Loucy (cell line): Measurements from ENCODE around the gene TMEM240.

Experiments
- H2AFZ ChIP-seq: fragments of 200-600 bp; sonication (generic); 2 replicates; pipeline ENCODE4 v1.6.0; 2016; ENCODE audit warnings: antibody characterized with exemption, mild to moderate bottlenecking, low read length, moderate library complexity
- H3F3A ChIP-seq: fragments of 200-600 bp; 2 replicates; pipeline ENCODE4 v1.6.0; 2016; ENCODE audit warnings: antibody characterized with exemption, low read depth, mild to moderate bottlenecking
- H3K27me3 ChIP-seq: fragments of 200-600 bp; sonication (generic); 2 replicates; pipeline ENCODE4 v1.6.1; 2014; ENCODE audit warnings: low read length, mild to moderate bottlenecking; ENCODE audit not compliant: insufficient read depth, poor library complexity, severe bottlenecking
- H3K36me3 ChIP-seq: fragments of 200-600 bp; sonication (generic); 2 replicates; pipeline ENCODE4 v1.6.1; 2016; ENCODE audit warnings: low read length; ENCODE audit not compliant: insufficient read depth
- H3K4me1 ChIP-seq: fragments of 200-600 bp; sonication (generic); 2 replicates; pipeline ENCODE4 v1.5.1; 2014; ENCODE audit warnings: low read length, mild to moderate bottlenecking; ENCODE audit not compliant: insufficient read depth, poor library complexity, severe bottlenecking
- H3K4me2 ChIP-seq: fragments of 200-600 bp; sonication (generic); 2 replicates; pipeline ENCODE4 v1.6.0; 2014; ENCODE audit warnings: antibody characterized with exemption, low read length, low read depth, mild to moderate bottlenecking; ENCODE audit not compliant: poor library complexity, severe bottlenecking
- H3K4me3 ChIP-seq: fragments of 200-600 bp; sonication (generic); 2 replicates; pipeline ENCODE4 v1.5.1; 2014; ENCODE audit warnings: low read length, mild to moderate bottlenecking, mixed read lengths; ENCODE audit not compliant: poor library complexity, severe bottlenecking
- H3K79me2 ChIP-seq: fragments of 200-600 bp; sonication (generic); 2 replicates; pipeline ENCODE4 v1.6.1; 2014; ENCODE audit warnings: low read length; ENCODE audit not compliant: insufficient read depth
- H3K9ac ChIP-seq: fragments of 200-600 bp; sonication (generic); 2 replicates; pipeline ENCODE4 v1.6.0; 2014; ENCODE audit warnings: mild to moderate bottlenecking, low read depth, low read length, moderate library complexity; ENCODE audit not compliant: poor library complexity, severe bottlenecking
- H3K9me2 ChIP-seq: fragments of 200-600 bp; sonication (generic); replicated peaks from 2 replicates; pipeline ENCODE4 v1.6.1; 2016; ENCODE audit warnings: low read depth, low read length, mixed read lengths
- H3K9me3 ChIP-seq: fragments of 200-600 bp; sonication (generic); 2 replicates; pipeline ENCODE4 v1.6.1; 2014; ENCODE audit warnings: mild to moderate bottlenecking, antibody characterized with exemption, low read length, low read depth; ENCODE audit not compliant: insufficient read depth
- H4K20me1 ChIP-seq: fragments of 200-600 bp; sonication (generic); 2 replicates; pipeline ENCODE4 v1.6.0; 2014; ENCODE audit warnings: antibody characterized with exemption, low read length, mild to moderate bottlenecking; ENCODE audit not compliant: insufficient read depth, poor library complexity, severe bottlenecking
- EZH2phosphoT487 ChIP-seq: fragments of 200-600 bp; IDR thresholded peaks from 2 replicates; pipeline ENCODE4 v1.6.1; 2018; ENCODE audit warnings: antibody characterized with exemption, mild to moderate bottlenecking, moderate library complexity, borderline replicate concordance
- TF ChIP-seq, protein P1 (sequence below): fragments of 200-600 bp; sonication (generic); conservative IDR thresholded peaks from 2 replicates; pipeline ENCODE4 v1.5.1; 2014; ENCODE audit warnings: mild to moderate bottlenecking, antibody characterized with exemption, low read length

Gene TMEM240

DNA sequence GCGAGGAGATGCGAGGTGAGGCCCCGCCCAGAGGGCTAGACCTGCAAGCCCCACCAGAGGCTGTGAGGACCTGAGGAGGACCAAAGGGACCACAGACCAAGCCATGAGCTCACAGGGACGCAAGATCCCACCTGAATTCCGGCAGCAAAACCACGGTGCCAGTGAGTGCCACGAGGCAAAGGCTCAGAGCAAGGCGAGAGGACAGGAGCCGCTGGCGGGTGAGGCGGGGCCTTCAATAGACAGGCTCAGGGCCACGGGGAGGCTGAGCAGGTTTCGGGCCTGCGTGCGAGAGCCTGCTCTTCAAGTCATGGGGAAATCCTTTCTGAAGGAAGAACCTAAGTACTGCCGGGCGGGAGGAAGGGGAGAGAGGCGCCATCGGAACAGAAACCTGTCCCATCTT, 7.1 kb upstream of the TMEM240 start:
- H3K9ac ChIP-seq: no peak overlapping the region
- no peaks in the 10 kb centered on the region for H3K9me2 ChIP-seq
- TF ChIP-seq, protein P1, sequence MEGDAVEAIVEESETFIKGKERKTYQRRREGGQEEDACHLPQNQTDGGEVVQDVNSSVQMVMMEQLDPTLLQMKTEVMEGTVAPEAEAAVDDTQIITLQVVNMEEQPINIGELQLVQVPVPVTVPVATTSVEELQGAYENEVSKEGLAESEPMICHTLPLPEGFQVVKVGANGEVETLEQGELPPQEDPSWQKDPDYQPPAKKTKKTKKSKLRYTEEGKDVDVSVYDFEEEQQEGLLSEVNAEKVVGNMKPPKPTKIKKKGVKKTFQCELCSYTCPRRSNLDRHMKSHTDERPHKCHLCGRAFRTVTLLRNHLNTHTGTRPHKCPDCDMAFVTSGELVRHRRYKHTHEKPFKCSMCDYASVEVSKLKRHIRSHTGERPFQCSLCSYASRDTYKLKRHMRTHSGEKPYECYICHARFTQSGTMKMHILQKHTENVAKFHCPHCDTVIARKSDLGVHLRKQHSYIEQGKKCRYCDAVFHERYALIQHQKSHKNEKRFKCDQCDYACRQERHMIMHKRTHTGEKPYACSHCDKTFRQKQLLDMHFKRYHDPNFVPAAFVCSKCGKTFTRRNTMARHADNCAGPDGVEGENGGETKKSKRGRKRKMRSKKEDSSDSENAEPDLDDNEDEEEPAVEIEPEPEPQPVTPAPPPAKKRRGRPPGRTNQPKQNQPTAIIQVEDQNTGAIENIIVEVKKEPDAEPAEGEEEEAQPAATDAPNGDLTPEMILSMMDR: no peak
- no peak for TF ChIP-seq EZH2phosphoT487
- no peak overlapping the region for H3K4me2 ChIP-seq
- no peaks in the 10 kb centered on the region for H3K79me2 ChIP-seq
- no peaks in the 10 kb centered on the region for H3F3A ChIP-seq
- H3K4me3 ChIP-seq: no peak overlapping the region
- H3K9me3 ChIP-seq: no peaks in the 10 kb centered on the region
- H3K36me3 ChIP-seq: no peaks in the 10 kb centered on the region
- no peaks in the 10 kb centered on the region for H3K27me3 ChIP-seq
- no peaks in the 10 kb centered on the region for H3K4me1 ChIP-seq
- no peak overlapping the region for H2AFZ ChIP-seq
- no peaks in the 10 kb centered on the region for H4K20me1 ChIP-seq

DNA sequence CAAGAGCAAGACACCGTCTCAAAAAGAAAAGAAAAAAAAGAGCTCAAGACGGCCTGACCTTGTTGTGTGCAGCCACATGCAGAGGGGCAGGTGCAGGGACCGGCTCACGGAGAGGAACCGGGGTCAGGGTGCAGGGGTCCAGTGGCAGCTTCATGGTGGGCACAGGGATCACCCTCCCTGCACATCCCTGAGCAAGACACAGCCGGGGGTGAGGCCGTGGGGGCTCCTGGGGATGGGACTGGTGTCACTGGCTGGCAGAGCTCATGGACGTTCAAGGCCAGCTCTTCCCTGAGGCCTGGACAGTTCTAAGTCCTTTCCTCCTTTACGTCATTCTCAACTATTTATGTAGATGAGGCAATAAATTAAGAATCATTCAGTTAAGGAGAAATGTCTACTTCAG, 6.6 kb upstream of the TMEM240 start:
- no peak overlapping the region for H3K4me2 ChIP-seq
- no peaks in the 10 kb centered on the region for H3K9me3 ChIP-seq
- no peaks in the 10 kb centered on the region for H3K9me2 ChIP-seq
- no peaks in the 10 kb centered on the region for H3F3A ChIP-seq
- no peaks in the 10 kb centered on the region for H3K4me1 ChIP-seq
- no peak overlapping the region for H2AFZ ChIP-seq
- H3K36me3 ChIP-seq: no peaks in the 10 kb centered on the region
- TF ChIP-seq, protein P1: no peak
- no peak for TF ChIP-seq EZH2phosphoT487
- H3K79me2 ChIP-seq: no peaks in the 10 kb centered on the region
- H3K9ac ChIP-seq: no peak overlapping the region
- no peak overlapping the region for H3K4me3 ChIP-seq
- no peaks in the 10 kb centered on the region for H4K20me1 ChIP-seq
- no peaks in the 10 kb centered on the region for H3K27me3 ChIP-seq

DNA sequence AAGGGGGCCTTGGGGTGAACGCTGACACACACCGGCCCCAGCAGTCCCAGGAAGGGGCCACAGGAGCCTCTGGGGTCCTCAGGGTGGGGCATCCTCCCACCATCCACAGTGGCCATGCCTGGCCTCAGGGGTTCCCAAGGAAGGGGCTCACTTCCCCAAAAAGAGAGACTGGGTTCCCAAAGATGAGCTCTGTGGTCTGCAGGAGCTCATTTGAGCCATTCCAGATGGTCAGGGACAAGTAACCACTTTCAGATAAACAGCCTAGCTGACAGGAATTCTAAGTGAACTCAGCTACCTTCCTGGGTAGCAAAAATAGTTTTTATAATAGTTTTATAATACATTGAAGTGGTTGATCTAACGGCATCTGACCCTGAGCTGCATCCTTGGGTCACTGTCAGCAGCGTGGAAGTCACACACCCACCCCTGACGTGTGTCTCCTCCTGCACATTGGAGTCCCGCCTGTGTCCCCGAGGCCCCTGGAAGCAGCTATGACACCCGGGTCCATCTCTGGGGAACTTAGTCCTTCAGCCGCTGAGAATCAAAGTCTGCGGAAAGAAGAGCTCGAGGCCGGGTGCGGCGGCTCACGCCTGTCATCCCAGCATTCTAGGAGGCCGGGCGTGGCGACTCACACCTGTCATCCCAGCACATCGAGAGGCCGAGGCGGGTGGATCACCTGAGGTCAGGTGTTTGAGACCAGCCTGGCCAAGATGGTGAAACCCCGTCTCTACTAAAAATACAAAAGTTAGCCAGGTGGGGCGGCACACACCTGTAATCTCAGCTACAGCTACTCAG, 5.7 kb upstream of the TMEM240 start:
- H4K20me1 ChIP-seq: no peaks in the 10 kb centered on the region
- H3K36me3 ChIP-seq: no peaks in the 10 kb centered on the region

More for the DNA sequence above, 5.7 kb upstream of the TMEM240 start:
- no peak overlapping the region for H3K9ac ChIP-seq
- H3K27me3 ChIP-seq: no peaks in the 10 kb centered on the region
- H3K9me2 ChIP-seq: no peaks in the 10 kb centered on the region
- no peaks in the 10 kb centered on the region for H3F3A ChIP-seq
- TF ChIP-seq EZH2phosphoT487: no peak
- TF ChIP-seq, protein P1: no peak
- H2AFZ ChIP-seq: no peak overlapping the region
- no peaks in the 10 kb centered on the region for H3K9me3 ChIP-seq
- H3K4me3 ChIP-seq: no peak overlapping the region
- no peak overlapping the region for H3K4me2 ChIP-seq
- H3K4me1 ChIP-seq: no peaks in the 10 kb centered on the region
- no peaks in the 10 kb centered on the region for H3K79me2 ChIP-seq
